SK-N-SH (cell line): ENCODE data around the gene LEPR. TPM values are rescaled to one million over a fixed set of nuclear protein-coding genes. Genes with fewer than 3 reads are reported as not detected.

Experiments
- CTCF ChIA-PET: fragments of 300-600, 350-600 bp; formaldehyde crosslinking; extraction: SDS; loops from one replicate; lab custom pipeline; 2021; lab: Yijun Ruan, JAX
- POLR2A ChIA-PET: fragments of 350-600 bp; sonication (Branson Sonifier 250); formaldehyde crosslinking; extraction: SDS; loops from one replicate; lab custom pipeline; 2020; ENCODE audit warnings: antibody characterized with exemption, inconsistent platforms; lab: Yijun Ruan, JAX
- DNase-seq: peaks from one replicate; pipeline ENCODE4 v3.0.0; 2012
- H2AFZ ChIP-seq: fragments of 200-600 bp; sonication (generic); 2 replicates; pipeline ENCODE4 v1.8.1; 2016; ENCODE audit warnings: antibody characterized with exemption, mild to moderate bottlenecking, low read depth
- H3F3A ChIP-seq: fragments of 200-600 bp; sonication (generic); replicated peaks from 2 replicates; pipeline ENCODE3; 2016; ENCODE audit warnings: antibody characterized with exemption, mild to moderate bottlenecking; ENCODE audit not compliant: insufficient read depth
- H3K27ac ChIP-seq, 2 experiments: fragments of 200-500 bp in 1 of 2; fragments of 200-600 bp in 1 of 2; sonication (Bioruptor generic) in 1 of 2; sonication (generic), shearing (Covaris generic) in 1 of 2; 2 replicates each; pipeline versions ENCODE4 v1.5.1 to v1.6.1; 2014 to 2016; ENCODE audit warnings: low read depth in 2 of 2, inconsistent platforms in 1 of 2, low read length in 1 of 2, mild to moderate bottlenecking in 1 of 2, mixed read lengths in 1 of 2
- H3K27me3 ChIP-seq: fragments of 200-600 bp; sonication (generic), shearing (Covaris generic); 2 replicates; pipeline ENCODE4 v1.6.1; 2016; ENCODE audit warnings: mixed run types; ENCODE audit not compliant: insufficient read depth
- H3K36me3 ChIP-seq, 2 experiments: fragments of 200-500 bp in 1 of 2; fragments of 200-600 bp in 1 of 2; sonication (Bioruptor generic) in 1 of 2; sonication (generic) in 1 of 2; replicated peaks in 1 of 2; 2 replicates each; pipeline versions ENCODE3 to v1.5.1; 2014 to 2016; ENCODE audit warnings: low read length in 1 of 2, mild to moderate bottlenecking in 1 of 2; ENCODE audit not compliant: insufficient read depth in 2 of 2, control insufficient read depth in 1 of 2
- H3K4me1 ChIP-seq, 2 experiments: fragments of 200-500 bp in 1 of 2; fragments of 200-600 bp in 1 of 2; sonication (Bioruptor generic) in 1 of 2; sonication (generic), shearing (Covaris generic) in 1 of 2; 2 replicates each; pipeline versions ENCODE4 v1.5.1 to v1.6.1; 2014 to 2016; ENCODE audit warnings: low read depth in 1 of 2, low read length in 1 of 2, mixed run types in 1 of 2; ENCODE audit not compliant: insufficient read depth in 2 of 2, control insufficient read depth in 1 of 2
- H3K4me2 ChIP-seq: fragments of 200-600 bp; sonication (generic), shearing (Covaris generic); 2 replicates; pipeline ENCODE4 v1.6.1; 2017; ENCODE audit warnings: mixed run types
- H3K4me3 ChIP-seq, 2 experiments: fragments of 200-500 bp in 1 of 2; fragments of 200-600 bp in 1 of 2; sonication (Bioruptor generic) in 1 of 2; sonication (generic), shearing (Covaris generic) in 1 of 2; 2 replicates each; pipeline versions ENCODE4 v1.5.1 to v1.8.1; 2014 to 2016; ENCODE audit warnings: low read depth in 2 of 2, inconsistent platforms in 1 of 2, low read length in 1 of 2, mild to moderate bottlenecking in 1 of 2, mixed read lengths in 1 of 2, moderate library complexity in 1 of 2
- H3K79me2 ChIP-seq: fragments of 200-600 bp; sonication (generic); 2 replicates; pipeline ENCODE4 v1.8.1; 2017; ENCODE audit warnings: mild to moderate bottlenecking; ENCODE audit not compliant: insufficient read depth
- H3K9ac ChIP-seq: fragments of 200-600 bp; sonication (generic); 2 replicates; pipeline ENCODE4 v1.6.1; 2017; ENCODE audit warnings: mixed run types
- H3K9me2 ChIP-seq: fragments of 200-600 bp; sonication (generic); 2 replicates; pipeline ENCODE4 v1.6.1; 2017; ENCODE audit warnings: mixed run types
- H3K9me3 ChIP-seq: fragments of 200-600 bp; sonication (generic); 2 replicates; pipeline ENCODE4 v1.6.1; 2017; ENCODE audit warnings: mixed run types, mild to moderate bottlenecking, moderate library complexity
- H4K20me1 ChIP-seq: fragments of 200-600 bp; sonication (generic); 2 replicates; pipeline ENCODE4 v1.6.1; 2017; ENCODE audit warnings: mild to moderate bottlenecking, mixed run types; ENCODE audit not compliant: insufficient read depth
- ELF1 ChIP-seq: IDR thresholded peaks from 2 replicates; pipeline ENCODE4 v1.4.0; 2012
- EP300 ChIP-seq, 2 experiments: IDR thresholded peaks; 2 replicates each; pipeline versions ENCODE4 v1.4.0 to v1.6.1; 2012; ENCODE audit warnings: borderline replicate concordance in 1 of 2, low read depth in 1 of 2, low read length in 1 of 2
- FOSL2 ChIP-seq: IDR thresholded peaks from 2 replicates; pipeline ENCODE4 v1.4.0; 2012; ENCODE audit warnings: low read depth, mild to moderate bottlenecking, moderate library complexity, borderline replicate concordance
- JUND ChIP-seq: IDR thresholded peaks from 2 replicates; pipeline ENCODE4 v1.4.0; 2012
- MEF2A ChIP-seq: IDR thresholded peaks from 2 replicates; pipeline ENCODE4 v1.4.0; 2012; ENCODE audit warnings: low read depth, borderline replicate concordance
- MXI1 ChIP-seq: IDR thresholded peaks from 2 replicates; pipeline ENCODE4 v1.6.1; 2012; ENCODE audit warnings: mild to moderate bottlenecking, low read depth, low read length, improper control_type of control experiment
- NFIC ChIP-seq: IDR thresholded peaks from 2 replicates; pipeline ENCODE4 v1.4.0; 2012; ENCODE audit warnings: borderline replicate concordance
- RAD21 ChIP-seq: IDR thresholded peaks from 2 replicates; pipeline ENCODE4 v1.6.1; 2012; ENCODE audit warnings: mild to moderate bottlenecking, low read length
- RFX5 ChIP-seq: IDR thresholded peaks from 2 replicates; pipeline ENCODE4 v1.6.1; 2012; ENCODE audit warnings: mild to moderate bottlenecking, improper control_type of control experiment, low read length
- TCF12 ChIP-seq: IDR thresholded peaks from 2 replicates; pipeline ENCODE4 v1.4.0; 2012
- WGBS: methylation state at CpG from one replicate; pipeline ENCODE4 v1.1.6; 2017; ENCODE audit warnings: low lambda C conversion rate; 5-methylcytosine and 5-hydroxymethylcytosine counted together
- polyA plus RNA-seq, 3 experiments: library from polyadenylated mRNA; depleted of rRNA; stranded (reverse); fragments of >200 nt; gene quantifications; 2 replicates each; pipeline ENCODE4 v1.2.3, GENCODE V29; 2012
- TF ChIP-seq, protein P1 (sequence below): fragments of 150-350 bp; IDR thresholded peaks from 2 replicates; pipeline ENCODE4 v1.6.1; 2016; ENCODE audit warnings: mild to moderate bottlenecking, low read depth, low read length
- TF ChIP-seq, protein P2 (sequence below): IDR thresholded peaks from 2 replicates; pipeline ENCODE4 v1.4.0; 2012; ENCODE audit warnings: low read depth, borderline replicate concordance
- TF ChIP-seq, protein P3 (sequence below): fragments of 200-600 bp; sonication (generic); IDR thresholded peaks from 2 replicates; pipeline ENCODE4 v1.6.1; 2017; ENCODE audit warnings: antibody characterized with exemption, mild to moderate bottlenecking, moderate library complexity

The LEPR gene
- polyA plus RNA-seq, 1 of the 3 experiments (the other 2 are of a cell fraction) = 2.3 TPM

DNA sequence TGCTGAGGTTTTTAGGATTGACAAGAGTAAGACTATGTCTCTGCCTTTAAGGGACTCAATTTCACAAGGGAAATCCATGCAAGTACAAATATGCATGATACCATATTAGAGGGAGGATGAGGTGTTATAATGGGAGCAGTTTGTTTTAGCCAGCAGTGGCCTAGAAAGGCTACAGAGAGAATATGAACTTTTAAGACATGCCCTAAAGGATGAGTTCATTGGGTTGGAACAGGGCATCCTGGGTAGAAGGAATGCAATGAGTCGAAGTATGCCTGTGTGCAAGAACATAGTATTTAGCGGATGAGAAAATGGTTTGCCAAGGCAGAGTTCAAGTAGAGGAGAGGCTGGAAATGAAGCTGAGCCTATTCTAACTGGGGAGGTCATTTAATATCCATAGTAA is 32.6 kb upstream of the LEPR start (continued):
- TF ChIP-seq, protein P1, sequence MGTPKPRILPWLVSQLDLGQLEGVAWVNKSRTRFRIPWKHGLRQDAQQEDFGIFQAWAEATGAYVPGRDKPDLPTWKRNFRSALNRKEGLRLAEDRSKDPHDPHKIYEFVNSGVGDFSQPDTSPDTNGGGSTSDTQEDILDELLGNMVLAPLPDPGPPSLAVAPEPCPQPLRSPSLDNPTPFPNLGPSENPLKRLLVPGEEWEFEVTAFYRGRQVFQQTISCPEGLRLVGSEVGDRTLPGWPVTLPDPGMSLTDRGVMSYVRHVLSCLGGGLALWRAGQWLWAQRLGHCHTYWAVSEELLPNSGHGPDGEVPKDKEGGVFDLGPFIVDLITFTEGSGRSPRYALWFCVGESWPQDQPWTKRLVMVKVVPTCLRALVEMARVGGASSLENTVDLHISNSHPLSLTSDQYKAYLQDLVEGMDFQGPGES = no peak

DNA sequence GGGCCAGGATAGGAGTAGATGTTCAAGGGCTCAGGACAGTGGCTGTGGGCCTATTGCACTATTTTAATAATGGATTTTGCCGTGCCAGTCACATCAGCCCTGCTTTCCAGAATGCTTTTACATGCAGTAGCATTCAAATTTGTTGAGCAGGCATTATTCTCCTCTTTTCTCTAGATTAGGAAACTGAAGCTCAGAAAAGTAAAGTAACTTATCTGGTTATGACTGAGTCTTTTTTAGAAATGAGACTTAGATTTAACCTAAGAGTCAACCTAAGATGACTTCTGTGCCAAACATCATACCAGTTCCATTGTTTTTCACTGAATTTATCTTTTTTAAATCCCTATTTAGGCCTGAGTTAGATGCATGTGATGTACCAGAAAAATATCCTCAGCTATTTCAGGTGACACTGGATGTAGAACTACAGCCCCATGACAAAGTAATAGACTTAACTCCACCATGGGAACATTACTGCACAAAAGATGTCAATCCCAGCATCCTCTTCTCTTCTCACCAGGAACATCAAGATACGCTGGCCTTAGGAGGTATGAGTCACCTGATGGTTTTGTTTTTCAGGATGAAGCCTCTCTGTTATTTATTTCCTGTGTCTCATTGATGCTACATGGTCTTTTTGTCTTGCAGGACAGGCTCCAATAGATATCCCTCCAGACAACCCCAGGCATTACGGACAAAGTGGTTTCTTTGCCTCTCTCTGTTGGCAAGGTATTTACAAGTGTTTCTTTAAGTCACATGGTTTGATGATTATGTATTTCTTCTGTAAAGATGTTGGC is 31.4 kb upstream of the LEPR start:
- no peaks in the 10 kb centered on the region for H3F3A ChIP-seq
- no peaks in the 10 kb centered on the region; the same call in 1 of the 2 replicates for H3K9me2 ChIP-seq
- DNase-seq = no peak
- H3K4me3 ChIP-seq = no peak overlapping the region
- no peak overlapping the region for H3K9ac ChIP-seq
- CTCF ChIA-PET = interaction anchor here (1.8 kb wide), 1 partner anchor 298 kb away, joined by 4 read pairs; no protein-coding TSS in a partner anchor
- POLR2A ChIA-PET = no interaction called here
- H3K27ac ChIP-seq = no peak overlapping the region
- peaks cover 0 to 18% of the 10 kb centered on the region in 2 experiments for H3K36me3 ChIP-seq
- H3K79me2 ChIP-seq = no peaks in the 10 kb centered on the region
- WGBS = 77% methylated on average over 3 of the region's 3 CpGs
- no peaks in the 10 kb centered on the region for H3K9me3 ChIP-seq
- H4K20me1 ChIP-seq = no peaks in the 10 kb centered on the region
- TF ChIP-seq NFIC = no peak
- no peak for TF ChIP-seq TCF12
- no peak for TF ChIP-seq RFX5
- no peak for TF ChIP-seq RAD21
- TF ChIP-seq MEF2A = no peak
- no peak for TF ChIP-seq JUND
- TF ChIP-seq ELF1 = no peak
- H3K4me1 ChIP-seq = no peaks in the 10 kb centered on the region; a peak in 1 of 4 replicates
- H3K4me2 ChIP-seq = no peak overlapping the region
- H2AFZ ChIP-seq = no peak overlapping the region
- no peaks in the 10 kb centered on the region for H3K27me3 ChIP-seq

DNA sequence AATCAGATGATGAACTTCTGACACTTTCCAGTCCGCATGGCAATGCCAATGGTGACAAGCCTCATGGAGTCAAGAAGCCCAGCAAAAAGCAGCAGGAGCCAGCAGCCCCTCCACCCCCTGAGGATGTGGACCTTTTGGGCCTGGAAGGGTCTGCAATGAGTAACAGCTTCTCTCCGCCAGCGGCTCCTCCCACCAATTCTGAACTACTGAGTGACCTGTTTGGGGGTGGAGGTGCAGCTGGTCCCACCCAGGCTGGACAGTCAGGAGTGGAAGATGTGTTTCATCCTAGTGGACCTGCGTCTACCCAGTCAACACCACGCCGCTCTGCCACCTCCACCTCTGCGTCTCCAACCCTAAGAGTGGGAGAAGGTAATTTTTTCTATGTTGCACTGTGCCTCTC is 28.0 kb upstream of the LEPR start:
- Histone ChIP-seq H3K27ac (no peak overlapping the region), H2AFZ (no peak overlapping the region), H3K9me2 (no peaks in the 10 kb centered on the region), H3K4me3 (no peak overlapping the region), H3K4me1 (no peaks in the 10 kb centered on the region), H3K36me3 (peaks cover 0 to 26% of the 10 kb centered on the region in 2 experiments), H3K9ac (no peak overlapping the region), H3K27me3 (no peaks in the 10 kb centered on the region), H3K4me2 (no peak overlapping the region), H4K20me1 (no peaks in the 10 kb centered on the region), H3K79me2 (no peaks in the 10 kb centered on the region), H3F3A (no peaks in the 10 kb centered on the region), H3K9me3 (no peaks in the 10 kb centered on the region)
- TF ChIP-seq, protein P1 = no peak
- TF ChIP-seq, protein P2, sequence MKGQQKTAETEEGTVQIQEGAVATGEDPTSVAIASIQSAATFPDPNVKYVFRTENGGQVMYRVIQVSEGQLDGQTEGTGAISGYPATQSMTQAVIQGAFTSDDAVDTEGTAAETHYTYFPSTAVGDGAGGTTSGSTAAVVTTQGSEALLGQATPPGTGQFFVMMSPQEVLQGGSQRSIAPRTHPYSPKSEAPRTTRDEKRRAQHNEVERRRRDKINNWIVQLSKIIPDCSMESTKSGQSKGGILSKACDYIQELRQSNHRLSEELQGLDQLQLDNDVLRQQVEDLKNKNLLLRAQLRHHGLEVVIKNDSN = no peak
- TF ChIP-seq EP300 (IDR thresholded peaks at IDR 0.05; ENCODE audit: borderline replicate concordance in 1 of 2, low read depth in 1 of 2, low read length in 1 of 2) (no peak), FOSL2 (no peak), MXI1 (no peak), TCF12 (no peak)
- TF ChIP-seq, protein P3, sequence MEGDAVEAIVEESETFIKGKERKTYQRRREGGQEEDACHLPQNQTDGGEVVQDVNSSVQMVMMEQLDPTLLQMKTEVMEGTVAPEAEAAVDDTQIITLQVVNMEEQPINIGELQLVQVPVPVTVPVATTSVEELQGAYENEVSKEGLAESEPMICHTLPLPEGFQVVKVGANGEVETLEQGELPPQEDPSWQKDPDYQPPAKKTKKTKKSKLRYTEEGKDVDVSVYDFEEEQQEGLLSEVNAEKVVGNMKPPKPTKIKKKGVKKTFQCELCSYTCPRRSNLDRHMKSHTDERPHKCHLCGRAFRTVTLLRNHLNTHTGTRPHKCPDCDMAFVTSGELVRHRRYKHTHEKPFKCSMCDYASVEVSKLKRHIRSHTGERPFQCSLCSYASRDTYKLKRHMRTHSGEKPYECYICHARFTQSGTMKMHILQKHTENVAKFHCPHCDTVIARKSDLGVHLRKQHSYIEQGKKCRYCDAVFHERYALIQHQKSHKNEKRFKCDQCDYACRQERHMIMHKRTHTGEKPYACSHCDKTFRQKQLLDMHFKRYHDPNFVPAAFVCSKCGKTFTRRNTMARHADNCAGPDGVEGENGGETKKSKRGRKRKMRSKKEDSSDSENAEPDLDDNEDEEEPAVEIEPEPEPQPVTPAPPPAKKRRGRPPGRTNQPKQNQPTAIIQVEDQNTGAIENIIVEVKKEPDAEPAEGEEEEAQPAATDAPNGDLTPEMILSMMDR = no peak
- DNase-seq = no peak
- POLR2A ChIA-PET = no interaction called here
- CTCF ChIA-PET = interaction anchor here (1.3 kb wide), 1 partner anchor 295 kb away, joined by 4 read pairs; no protein-coding TSS in a partner anchor
- 97% methylated on average over 6 of the region's 7 CpGs for WGBS
